Dermis microvascular lymphatic vessel endothelial cell (primary cell): ENCODE data around the gene RDH8. TPM values are rescaled to one million over a fixed set of nuclear protein-coding genes. Genes with fewer than 3 reads are reported as not detected.
"Not testable (repeated sequence)": the region's sequence is repeated elsewhere in the genome, so short reads cannot be mapped to it uniquely, and the experiment has no call there.

Experiments
- DNase-seq, 2 donors: peaks; one replicate each; pipeline versions ENCODE4 v3.0.0 to v3.0.0-alpha.2; 2010; ENCODE audit warnings: low read depth in 2 of 2
- total RNA-seq: library from RNA; depleted of rRNA; stranded (reverse); fragments of >200 nt; gene quantifications from 2 replicates; pipeline ENCODE4 v1.2.1, GENCODE V29; 2014

The RDH8 gene
- total RNA-seq, 1 donor from 2014 or later, result not detected

DNA sequence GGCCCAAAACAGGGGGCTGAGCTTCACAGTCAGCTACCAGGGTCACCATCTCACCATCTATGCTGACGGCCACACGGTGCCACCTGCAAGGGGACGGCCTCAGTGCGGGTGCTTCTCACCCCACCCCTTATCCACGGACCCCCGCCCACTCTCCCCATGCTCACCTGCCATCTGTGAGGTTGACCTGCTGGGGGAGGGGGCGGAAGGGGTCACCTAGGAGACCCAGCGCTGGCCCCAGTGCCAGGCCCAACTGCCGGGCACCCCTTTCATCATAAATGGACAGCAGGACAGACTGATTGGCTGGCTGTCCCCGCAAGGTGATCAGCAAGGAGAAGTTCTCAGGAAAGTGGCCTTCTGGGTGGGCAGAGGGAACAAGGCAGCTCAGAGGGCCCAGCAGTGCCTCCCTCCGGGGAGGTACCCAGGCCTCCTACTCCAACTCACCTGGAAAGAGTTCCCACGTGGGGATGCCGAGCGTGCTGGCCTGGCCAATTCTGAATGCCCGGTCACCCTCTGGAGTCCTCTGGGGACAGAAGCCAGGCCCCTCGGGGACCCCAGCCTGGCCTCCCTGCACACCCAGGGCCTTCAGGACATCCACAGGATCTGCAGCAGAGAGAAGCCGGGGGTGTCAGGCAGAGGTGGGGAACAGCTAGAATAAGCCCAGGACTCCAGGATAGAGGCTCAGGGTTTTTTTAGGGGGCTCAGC, 7.5 kb upstream of the RDH8 start:
- no peak for DNase-seq

DNA sequence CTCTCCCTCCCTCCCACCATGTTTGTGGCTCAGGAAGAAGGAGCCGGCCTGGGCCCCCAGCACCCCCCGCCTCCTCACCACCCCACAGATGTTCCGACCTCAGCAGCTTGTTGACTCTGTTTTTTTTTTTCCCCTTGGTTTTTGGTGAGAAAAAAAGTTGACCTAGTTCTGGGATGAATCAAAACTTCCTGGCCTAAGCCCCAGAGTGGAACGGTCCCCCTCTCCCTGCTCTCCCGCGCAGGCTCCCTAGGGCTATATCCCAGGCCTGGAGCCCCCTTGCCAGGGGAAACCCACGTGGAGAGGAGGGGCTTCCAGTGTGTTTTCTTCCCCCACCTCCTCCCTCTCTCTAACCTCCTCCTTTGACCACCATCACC, 7.0 kb upstream of the RDH8 start:
- no peak for DNase-seq

DNA sequence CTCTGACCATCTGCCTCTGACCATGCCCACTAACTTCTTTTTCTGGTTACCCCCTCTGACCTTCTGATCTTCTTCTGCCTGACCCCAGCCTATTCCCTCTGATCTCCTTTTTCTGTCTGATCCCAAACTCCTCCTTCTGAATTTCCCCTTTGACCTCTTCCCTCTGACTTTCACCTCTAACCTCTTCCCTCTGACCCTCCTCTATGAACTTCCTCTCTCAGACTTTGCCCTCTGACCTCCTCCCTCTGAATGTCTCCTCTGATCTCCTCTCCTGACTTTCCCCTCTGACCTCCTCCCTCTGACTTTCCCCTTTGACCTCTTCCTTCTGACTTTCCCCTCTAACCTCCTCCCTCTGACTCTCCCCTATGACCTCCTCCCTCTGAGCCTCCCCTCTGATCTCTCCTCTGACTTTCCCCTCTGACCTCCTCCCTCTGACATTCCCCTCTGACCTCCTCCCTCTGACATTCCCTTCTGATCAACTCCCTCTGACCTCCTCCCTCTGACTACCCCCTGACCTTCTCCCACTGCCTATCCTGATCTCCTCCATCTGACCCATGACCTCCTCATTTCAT, 6.4 kb upstream of the RDH8 start:
- no peak for DNase-seq

DNA sequence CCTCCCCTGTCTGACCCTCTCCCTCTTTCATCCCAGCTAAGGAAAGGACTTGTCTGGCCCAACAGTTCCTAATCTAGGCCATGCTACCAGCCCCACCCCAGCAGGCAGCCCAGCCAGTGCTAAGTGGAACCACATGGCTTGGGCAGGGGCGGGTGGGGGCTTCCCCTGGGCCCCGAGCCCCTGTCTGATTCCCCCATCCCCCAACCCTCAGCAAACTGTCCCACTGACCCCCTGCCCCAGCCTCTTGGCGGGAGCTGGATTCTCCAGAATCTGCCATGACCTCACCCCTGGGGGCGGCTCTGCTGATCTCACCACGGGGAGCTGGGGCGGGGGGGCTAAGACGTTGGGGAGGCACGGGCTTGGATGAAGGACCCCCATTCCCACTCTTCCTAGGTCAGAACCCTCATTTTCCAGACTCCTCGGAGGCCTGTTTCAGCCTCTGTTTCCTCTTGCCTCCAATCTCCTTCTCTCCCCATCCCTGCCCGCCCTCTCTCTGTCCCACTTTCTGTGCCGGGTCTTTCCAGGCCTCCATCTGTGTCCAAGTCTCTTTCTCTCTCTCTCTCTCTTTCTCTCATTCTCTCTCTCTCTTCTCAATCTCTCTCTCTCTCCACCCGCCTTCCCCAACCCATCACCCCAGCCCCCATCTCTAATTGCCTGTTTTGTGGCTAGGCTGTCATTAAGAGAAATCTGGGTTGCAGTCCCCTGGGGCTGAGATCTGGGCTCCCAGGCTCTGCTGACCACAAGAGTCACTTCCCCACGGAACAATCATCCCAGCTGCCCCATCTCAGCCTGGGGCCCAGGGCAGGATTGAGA, 5.7 kb upstream of the RDH8 start:
- DNase-seq, result no peak

DNA sequence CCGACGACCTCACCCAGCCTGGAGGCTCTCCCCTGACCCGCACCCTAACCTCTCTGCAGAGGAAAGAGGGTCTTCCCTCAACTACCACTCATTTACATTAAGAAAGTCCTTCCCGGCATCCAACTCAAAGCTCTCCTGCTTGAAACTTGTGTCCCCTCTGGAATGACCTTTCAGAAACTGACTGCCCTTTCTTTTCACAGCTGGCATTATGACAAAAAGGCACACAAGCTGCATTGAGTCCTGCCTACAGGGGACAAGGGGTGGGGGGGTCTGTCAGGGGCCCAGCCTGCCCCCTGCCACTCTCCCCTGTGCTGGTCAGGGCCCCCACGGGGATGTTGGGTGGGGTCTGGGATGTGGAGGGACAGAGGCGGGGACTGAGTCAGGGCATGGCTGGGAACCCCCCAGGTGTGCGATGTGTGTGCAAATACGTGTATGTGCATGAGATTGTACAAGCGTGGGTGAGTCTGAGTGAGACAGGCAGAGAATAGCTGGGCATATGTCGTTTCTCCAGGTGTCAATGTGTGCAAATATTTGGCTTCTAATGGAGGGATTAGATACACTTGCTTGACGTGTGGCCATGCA, 5.0 kb upstream of the RDH8 start:
- DNase-seq, result no peak

DNA sequence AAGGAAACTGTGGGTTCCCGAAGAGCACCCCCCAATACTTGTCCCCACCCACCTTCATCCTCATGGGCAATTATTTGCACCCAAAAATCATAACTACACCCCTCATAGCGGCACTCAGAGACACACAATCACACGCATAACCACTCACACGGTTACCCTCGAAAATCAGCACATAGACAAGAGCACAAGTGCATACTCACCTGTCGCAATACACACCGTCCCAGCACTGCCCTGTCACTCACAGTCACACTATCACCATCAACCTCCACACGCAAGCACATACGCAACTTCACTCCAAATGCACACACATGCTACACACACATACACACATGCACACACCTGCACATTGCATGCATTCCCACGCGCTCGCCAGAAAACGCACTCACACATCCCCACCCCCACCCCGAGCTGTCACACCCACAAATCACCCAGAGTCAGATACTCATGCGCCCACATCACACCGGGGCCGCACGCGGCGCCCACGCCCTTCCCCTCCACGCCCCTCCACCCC, 3.5 kb upstream of the RDH8 start:
- no peak for DNase-seq

DNA sequence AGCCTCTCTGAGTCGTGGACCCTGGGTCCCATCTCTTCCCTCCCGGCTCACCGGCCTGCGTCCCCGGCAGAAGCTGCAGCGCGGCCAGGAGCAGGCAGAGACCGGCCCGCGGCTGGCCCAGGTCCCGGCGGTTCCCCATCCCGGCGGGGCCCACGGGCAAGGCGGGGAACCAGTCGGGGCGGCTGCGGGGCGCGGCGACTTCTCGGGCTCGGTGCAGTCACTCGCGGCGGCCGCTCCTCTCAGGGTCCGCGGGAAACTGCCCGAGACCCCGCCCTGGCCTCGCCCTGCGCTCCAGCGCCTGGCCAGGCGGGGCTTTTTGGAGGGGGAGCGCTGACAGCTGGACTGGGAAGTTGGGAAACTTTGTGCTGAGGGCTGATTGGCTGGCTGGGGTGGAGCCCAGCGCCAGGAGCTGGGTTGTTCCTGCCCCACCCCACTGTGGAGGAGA, 3.0 kb upstream of the RDH8 start, which contains the start of gene COL5A3:
COL5A3 (minus strand) TSS at position 258 of the 445 bp plus-strand sequence; CDS start at position 139, 119 bp downstream.
- DNase-seq, result no peak

DNA sequence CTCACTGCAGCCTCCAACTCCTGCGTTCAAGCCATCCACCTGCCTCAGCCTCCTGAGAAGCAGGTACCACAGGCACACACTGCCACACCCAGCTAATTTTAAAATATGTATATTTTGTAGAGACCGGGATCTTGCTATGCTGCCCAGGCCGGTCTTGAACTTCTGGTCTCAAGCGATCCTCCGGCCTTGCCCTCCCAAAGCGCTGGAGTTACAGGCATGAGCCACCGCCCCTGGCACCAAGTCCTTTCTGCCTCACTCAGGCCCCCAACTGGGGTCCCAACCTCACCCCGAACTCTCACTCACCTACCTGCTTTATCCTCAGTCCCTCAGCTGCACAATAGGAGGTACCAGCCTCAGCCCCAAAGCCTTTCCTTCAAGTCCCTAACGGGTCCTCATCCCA, 2.3 kb upstream of the RDH8 start:
- DNase-seq, result no peak

DNA sequence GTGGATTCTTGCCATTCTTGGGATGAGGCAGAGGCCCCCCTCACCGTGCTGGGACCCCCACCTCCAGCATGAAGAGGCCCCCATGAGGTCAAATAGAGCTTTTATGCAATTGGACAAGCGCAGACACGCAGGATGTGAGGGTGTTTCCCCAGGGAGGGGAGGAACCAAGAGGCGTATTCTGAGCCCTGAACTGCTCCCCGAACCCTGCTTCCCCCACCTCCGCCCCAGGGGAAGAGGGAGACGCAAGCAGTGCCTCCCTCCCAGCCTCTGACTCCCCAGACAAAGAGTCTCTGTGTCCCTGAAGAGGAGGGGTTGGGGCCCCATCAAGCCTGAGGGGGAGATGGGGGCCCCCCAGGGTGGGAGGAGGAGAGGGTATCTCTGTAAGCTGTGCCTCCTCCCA, 1.3 kb upstream of the RDH8 start:
- DNase-seq, result no peak

DNA sequence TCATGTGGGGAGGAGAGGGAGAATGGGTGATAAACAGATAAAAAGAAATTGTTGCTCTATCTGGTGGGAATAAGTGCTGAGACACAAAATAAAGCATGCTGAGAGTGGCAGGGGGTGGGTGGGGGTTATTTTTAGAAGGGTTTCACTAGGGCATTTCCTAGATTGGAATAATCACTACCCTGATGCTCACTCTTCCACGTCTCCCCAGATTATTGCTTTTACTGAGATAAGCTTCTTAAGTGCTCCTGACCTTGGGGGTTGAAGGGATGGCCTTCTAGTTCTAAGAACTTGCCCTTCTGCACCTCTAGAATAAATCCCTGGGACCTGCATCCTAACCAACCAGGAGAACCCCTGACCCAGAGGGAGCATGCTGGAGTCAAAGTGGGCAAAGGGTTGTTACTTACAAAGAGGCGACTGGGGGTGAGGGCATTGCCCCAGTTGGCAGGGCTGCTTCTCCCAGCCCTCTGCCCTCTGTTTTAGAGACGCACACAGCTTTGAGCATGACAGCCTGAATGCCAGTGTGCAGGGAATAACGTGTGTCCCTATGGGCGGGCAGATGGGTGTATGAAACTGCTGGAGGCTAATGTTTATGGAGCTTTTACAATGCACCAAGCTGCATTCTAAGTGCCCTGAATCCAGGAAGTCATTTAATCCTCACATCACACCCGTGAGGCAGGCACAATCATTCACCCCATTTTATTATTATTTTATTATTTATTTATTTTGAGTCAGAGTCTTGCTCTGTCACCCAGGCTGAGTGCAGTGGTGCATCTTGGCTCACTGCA, 743 bp downstream of the RDH8 start:
- no peak for DNase-seq

DNA sequence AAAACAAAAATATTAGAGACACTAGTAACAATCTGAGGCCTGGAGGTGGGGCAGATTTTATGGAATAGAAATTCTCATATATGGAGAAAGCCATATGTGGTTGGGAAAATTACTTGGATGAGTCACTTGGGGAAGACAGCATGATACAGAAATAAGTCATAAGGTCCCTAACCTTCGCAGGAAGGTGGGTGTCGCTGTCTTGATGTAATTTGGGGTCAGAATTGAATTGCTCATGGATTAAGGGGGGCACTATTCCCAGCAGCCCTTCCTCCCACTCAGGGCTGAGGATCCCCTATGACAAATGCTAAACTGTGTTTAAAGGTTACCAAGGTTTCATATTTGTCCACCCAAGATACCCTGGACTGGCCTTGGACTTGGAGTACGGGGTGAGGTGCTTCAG, 5.0 kb downstream of the RDH8 start:
- DNase-seq, result no peak

DNA sequence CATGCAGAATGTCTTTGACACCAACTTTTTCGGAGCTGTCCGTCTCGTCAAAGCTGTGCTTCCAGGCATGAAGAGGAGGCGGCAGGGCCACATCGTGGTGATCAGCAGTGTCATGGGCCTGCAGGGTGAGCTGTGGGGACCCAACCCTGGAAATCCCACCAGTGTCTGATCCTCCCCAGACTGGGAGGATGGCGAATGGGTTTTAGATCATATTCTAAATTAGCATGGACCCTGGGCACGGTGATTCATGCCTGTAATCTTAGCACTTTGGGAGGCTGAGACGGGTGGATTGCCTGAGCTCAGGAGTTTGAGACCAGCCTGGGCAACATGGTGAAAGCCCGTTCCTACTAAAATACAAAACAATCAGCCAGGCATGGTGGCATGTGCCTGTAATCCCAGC, 5.5 kb downstream of the RDH8 start:
- DNase-seq, result no peak

DNA sequence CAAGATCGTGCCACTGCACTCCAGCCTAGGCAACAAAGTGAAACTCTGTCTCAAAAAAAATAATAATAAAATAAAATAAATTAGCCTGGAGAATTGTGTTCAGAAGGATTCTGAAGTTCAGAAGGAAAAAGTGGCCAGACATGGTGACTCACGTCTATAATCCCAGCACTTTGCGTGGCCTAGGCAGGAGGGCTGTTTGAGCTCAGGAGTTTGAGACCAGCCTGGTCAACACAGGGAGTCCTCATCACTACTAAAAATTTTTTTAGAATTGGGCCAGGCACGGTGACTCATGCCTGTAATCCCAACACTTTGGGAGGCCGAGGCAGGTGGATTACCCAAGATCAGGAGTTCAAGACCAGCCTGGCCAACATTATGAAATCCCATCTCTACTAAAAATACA, 6.0 kb downstream of the RDH8 start:
- no peak for DNase-seq

DNA sequence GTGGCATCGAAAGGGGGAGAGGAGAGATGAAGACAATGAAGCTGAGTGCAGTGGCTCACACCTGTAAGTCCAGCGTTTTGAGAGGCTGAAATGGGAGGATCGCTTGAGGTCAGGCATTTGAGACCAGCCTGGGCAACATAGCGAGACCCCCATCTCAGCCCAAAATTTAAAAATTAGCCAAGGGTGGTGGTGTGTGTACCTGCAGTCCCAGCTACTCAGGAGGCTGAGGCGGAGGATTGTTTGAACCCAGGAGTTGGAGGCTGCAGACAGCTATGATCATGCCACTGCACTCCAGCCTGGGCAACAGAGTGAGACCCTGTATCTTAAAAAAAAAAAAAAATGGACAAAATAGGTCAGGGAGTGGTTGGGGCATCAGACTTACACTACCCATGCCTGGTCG, 7.6 kb downstream of the RDH8 start:
- no peak for DNase-seq

DNA sequence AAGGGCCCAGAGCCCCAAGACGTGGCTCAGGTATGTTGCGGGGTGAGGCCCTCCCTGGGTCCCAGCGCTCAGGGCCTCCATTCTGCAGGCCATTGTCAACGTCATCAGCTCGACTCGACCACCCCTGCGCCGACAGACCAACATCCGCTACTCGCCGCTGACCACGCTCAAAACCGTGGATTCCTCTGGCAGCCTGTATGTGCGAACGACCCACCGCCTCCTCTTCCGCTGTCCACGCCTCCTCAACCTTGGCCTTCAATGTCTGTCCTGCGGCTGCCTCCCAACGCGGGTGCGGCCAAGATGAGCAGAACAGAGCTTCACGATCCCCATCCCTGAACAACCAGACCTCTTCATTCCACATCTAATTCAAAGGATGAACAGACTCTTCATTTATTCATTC, 8.2 kb downstream of the RDH8 start:
- DNase-seq, result no peak

DNA sequence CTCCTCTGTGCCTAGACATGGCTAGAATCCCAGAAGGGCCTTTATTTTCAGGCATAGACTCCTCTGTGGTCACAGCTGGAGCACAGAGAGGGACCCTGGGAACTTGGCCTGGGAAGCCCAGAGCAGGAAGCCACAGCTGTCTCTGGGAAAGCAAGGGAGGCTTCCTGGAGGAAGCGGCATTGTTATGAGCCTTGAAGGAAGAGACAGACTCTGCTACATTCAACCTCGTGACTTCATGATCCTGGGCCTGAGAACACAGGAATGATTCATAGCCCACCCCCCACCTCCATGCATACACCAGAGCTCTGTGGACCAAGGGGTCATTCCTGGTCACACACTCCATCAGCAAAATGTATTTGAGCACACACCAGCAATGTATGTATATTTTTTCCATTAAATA, 8.6 kb downstream of the RDH8 start:
- peak in 1 of 2 donors; percentile 10 for DNase-seq

DNA sequence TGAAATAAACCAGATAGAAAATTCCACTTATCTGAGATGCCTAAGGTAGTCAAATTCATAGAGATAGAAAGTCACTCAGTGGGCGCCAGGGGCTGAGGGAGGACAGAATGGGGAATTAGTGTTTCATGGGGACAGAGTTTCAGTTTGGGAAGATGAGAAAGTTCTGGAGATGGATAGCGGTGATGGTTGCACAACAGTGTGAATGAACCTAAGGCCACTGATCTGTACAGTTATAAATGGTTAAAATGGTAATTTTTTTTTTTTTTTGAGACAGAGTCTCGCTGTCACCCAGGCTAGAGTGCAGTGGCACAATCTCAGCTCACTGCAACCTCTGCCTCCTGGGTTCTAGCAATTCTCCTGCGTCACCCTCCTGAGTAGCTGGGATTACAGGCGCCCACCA, 9.8 kb downstream of the RDH8 start:
- DNase-seq, result not testable (repeated sequence)

DNA sequence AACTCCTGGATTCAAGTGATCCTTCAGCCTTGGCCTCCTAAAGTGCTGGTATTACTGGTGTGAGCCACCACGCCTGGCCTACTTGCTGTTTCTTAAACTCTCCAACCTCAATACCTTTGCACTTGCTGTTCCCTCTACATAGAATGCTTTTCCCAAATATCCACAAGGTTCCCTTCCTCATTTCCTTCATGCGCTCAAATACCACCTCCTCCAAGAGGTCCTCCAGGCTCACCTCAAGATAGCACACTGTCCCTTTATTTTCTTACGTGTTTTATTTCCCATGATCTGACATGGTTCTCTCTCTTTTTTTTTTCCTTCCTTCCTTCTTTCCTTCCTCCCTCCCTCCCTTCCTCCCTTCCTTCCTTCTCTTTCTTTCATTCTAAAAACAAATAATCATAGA, 13.5 kb downstream of the RDH8 start:
- DNase-seq, result no peak

DNA sequence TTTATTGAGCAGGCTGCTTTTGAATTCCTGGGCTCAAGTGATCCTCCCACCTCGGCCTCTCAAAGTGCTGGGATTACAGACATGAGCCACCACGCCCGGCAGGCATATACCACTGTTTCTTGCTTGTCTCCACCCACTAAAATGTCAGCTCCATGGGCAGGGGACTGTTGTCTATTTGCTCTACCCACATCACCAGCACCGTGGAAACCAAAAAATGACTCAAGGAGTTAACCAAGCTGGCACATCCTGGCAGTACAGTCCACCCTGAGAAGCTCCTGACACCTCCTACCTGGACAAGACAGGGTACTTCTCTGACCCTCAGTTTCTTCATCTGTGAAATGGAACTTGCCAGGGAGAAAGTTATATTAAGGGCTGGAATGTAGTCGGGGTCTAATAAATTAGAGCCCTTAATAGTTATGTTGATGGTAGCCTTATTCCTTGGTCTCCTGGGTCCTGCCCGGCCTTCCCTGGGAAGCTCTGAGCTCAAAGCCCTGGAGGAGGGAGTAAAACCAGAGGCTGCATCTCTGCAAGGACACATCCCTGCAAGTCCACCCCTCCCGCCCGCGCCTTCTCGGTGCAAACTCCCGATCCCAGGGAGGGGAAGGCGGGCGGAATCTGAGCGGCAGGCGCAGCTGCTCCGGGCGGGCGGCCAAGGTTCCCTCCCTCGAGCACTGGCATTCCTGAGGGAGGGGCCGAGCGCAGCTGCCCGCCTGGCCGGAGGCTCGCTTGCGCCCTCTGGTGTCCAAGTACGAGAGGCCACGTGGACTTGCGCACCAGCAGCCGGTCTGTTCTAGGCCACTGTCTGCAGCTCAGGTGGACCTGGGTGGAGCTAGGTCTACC, 14.1 kb downstream of the RDH8 start:
- DNase-seq, result peak; percentile 82 to 92

DNA sequence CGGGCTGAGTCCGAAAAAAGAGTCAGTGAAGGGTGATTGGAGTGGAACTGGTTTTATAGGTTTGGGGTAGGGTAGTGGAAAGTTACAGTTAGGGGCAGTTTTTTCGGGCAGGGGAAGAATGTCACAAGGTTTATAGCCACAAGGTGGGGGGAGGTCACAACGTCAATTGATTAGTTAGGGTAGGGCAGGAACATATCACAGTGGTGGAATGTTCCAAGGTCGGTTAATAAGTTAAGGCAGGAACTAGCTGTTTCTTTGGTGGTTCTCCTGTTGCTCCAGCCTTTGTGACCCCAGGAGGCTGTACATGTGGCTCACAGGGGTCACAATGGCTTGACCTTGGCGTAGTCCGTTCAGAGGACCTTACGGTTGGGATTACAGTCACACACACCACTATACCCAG, 20.3 kb downstream of the RDH8 start:
- no peak for DNase-seq
